ENCODE data around the gene TMEM151B. TPM values are rescaled to one million over a fixed set of nuclear protein-coding genes. Genes with fewer than 3 reads are reported as not detected.
"Not testable (repeated sequence)": the region's sequence is repeated elsewhere in the genome, so short reads cannot be mapped to it uniquely, and the experiment has no call there.

TMEM151B gene
- total RNA-seq, 4 donors from 2014 or later, result 0.11 TPM; not detected in 3

- ATAC-seq (no peak), DNase-seq (no peak)
- no peak for TF ChIP-seq POLR2A (IDR thresholded peaks at IDR 0.05)
- TF ChIP-seq, protein P1, sequence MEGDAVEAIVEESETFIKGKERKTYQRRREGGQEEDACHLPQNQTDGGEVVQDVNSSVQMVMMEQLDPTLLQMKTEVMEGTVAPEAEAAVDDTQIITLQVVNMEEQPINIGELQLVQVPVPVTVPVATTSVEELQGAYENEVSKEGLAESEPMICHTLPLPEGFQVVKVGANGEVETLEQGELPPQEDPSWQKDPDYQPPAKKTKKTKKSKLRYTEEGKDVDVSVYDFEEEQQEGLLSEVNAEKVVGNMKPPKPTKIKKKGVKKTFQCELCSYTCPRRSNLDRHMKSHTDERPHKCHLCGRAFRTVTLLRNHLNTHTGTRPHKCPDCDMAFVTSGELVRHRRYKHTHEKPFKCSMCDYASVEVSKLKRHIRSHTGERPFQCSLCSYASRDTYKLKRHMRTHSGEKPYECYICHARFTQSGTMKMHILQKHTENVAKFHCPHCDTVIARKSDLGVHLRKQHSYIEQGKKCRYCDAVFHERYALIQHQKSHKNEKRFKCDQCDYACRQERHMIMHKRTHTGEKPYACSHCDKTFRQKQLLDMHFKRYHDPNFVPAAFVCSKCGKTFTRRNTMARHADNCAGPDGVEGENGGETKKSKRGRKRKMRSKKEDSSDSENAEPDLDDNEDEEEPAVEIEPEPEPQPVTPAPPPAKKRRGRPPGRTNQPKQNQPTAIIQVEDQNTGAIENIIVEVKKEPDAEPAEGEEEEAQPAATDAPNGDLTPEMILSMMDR (IDR thresholded peaks at IDR 0.05 in 4 of 5, conservative IDR thresholded peaks at IDR 0.05 in 1 of 5), result no peak
- peaks cover 0 to 4% (median 3%) of the 10 kb centered on the region in 3 donors for H3K27me3 ChIP-seq
- intact Hi-C loops (cut with DNase I; ENCODE audit: low total_unique reads) (no loop called here), in situ Hi-C loops (cut with MboI; ENCODE audit: low sequenced_read_pairs in 4 of 4) (no loop called here)
- peaks cover 2 to 9% of the 10 kb centered on the region in 2 donors for H3K36me3 ChIP-seq
- H3K4me3 ChIP-seq, result no peak overlapping the region
- no peak overlapping the region for H3K27ac ChIP-seq
- H3K4me1 ChIP-seq, result peaks cover 5 to 14% of the 10 kb centered on the region in 2 donors
- H3K9me3 ChIP-seq, result no peaks in the 10 kb centered on the region
These were observed 45.3 kb downstream of the TMEM151B start for GRCh38 chr6:44315516-44315915.

DNA sequence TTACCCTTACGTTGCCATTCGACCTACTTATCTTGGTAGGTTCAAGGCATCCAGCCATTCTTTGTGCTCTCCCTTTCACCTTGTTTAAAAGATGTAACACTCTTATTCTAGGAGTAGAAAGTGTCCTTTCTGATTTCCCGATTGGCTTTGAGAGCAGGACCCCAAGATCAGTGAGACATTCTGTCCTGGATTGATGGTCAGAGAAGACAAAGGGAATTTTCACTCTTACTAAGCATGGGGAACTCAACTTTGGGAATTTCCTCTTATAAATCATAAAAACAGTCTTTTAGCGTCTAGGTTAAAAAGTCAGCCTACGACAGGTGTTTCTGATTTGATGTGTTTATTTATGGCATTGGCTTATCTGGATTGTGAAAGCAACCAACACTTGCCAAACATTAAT is 45.7 kb downstream of the TMEM151B start:
- TF ChIP-seq, protein P1 (IDR thresholded peaks at IDR 0.05 in 4 of 5, conservative IDR thresholded peaks at IDR 0.05 in 1 of 5), result no peak
- TF ChIP-seq POLR2A (IDR thresholded peaks at IDR 0.05), result no peak
- H3K4me3 ChIP-seq, result no peak overlapping the region
- in situ Hi-C loops (cut with MboI; ENCODE audit: low sequenced_read_pairs in 4 of 4) (no loop called here), intact Hi-C loops (cut with DNase I; ENCODE audit: low total_unique reads) (no loop called here)
- H3K27me3 ChIP-seq, result peaks cover 3 to 4% (median 3%) of the 10 kb centered on the region in 3 donors
- no peak for ATAC-seq
- DNase-seq, result no peak
- H3K36me3 ChIP-seq, result peaks cover 0 to 4% of the 10 kb centered on the region in 2 donors
- H3K4me1 ChIP-seq, result peaks cover 5 to 14% of the 10 kb centered on the region in 2 donors
- no peaks in the 10 kb centered on the region for H3K9me3 ChIP-seq
- H3K27ac ChIP-seq, result no peak overlapping the region

GRCh38 chr6:44316481-44316880 is 46.2 kb downstream of the TMEM151B start:
- ATAC-seq (no peak), DNase-seq (no peak)
- Histone ChIP-seq H3K36me3 (no peaks in the 10 kb centered on the region), H3K4me3 (no peak overlapping the region), H3K27me3 (peaks cover 3 to 4% (median 3%) of the 10 kb centered on the region in 3 donors), H3K4me1 (peaks cover 5 to 14% of the 10 kb centered on the region in 2 donors), H3K9me3 (no peaks in the 10 kb centered on the region), H3K27ac (no peak overlapping the region)
- in situ Hi-C loops (cut with MboI; ENCODE audit: low sequenced_read_pairs in 4 of 4), result no loop called here
- intact Hi-C loops (cut with DNase I; ENCODE audit: low total_unique reads), result no loop called here
- TF ChIP-seq POLR2A (IDR thresholded peaks at IDR 0.05), result no peak
- TF ChIP-seq, protein P1 (IDR thresholded peaks at IDR 0.05 in 4 of 5, conservative IDR thresholded peaks at IDR 0.05 in 1 of 5), result no peak

DNA sequence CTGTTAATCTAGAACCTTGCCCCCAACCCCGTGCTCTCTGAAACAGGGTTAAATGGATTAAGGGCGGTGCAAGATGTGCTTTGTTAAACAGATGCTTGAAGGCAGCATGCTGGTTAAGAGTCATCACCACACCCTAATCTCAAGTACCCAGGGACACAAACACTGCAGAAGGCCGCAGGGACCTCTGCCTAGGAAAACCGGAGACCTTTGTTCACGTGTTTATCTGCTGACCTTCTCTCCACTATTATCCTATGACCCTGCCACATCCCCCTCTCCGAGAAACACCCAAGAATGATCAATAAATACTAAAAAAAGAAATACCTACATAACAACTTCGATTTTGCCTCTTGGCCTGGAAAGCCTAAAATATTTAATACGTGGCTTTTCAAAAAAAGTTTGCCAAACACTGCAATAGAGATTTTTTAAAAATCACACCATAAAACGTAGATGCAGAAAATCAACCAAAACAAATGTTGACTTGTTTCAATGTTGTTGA is 46.9 kb downstream of the TMEM151B start:
- intact Hi-C loops (cut with DNase I; ENCODE audit: low total_unique reads); H3K27ac ChIP-seq; H3K4me3 ChIP-seq; DNase-seq; in situ Hi-C loops (cut with MboI; ENCODE audit: low sequenced_read_pairs in 4 of 4); H3K4me1 ChIP-seq; ATAC-seq; H3K27me3 ChIP-seq; H3K9me3 ChIP-seq; H3K36me3 ChIP-seq: not testable (repeated sequence)

DNA sequence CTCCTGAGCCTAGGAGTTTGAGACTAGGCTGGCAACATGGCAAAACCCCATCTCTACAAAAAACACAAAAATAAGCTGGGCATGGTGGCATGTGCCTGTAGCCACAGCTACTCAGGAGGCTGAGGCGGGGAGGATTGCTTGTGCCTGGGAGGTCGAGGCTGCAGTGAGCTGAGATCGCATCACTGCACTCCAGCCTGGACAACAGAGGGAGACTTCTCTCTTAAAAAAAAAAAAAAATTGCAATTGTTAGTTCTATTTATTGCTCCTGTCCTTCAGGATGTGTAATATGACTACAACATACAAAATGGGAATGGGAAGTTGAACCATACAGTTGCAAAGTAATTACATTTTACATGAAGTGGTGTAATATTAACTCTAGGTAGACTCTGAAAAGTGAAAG is 51.0 kb downstream of the TMEM151B start:
- Histone ChIP-seq H3K4me3 (no peak overlapping the region), H3K9me3 (no peaks in the 10 kb centered on the region), H3K27me3 (peaks cover 3 to 4% (median 3%) of the 10 kb centered on the region in 3 donors), H3K36me3 (no peaks in the 10 kb centered on the region), H3K4me1 (no peaks in the 10 kb centered on the region), H3K27ac (no peak overlapping the region)
- in situ Hi-C loops (cut with MboI; ENCODE audit: low sequenced_read_pairs in 4 of 4), result no loop called here
- DNase-seq, result no peak
- TF ChIP-seq POLR2A (IDR thresholded peaks at IDR 0.05), result no peak
- TF ChIP-seq, protein P1 (IDR thresholded peaks at IDR 0.05 in 4 of 5, conservative IDR thresholded peaks at IDR 0.05 in 1 of 5), result no peak
- intact Hi-C loops (cut with DNase I; ENCODE audit: low total_unique reads), result no loop called here
- no peak for ATAC-seq
